ENCODE results near the gene FRMPD3. TPM values are rescaled to one million over a fixed set of nuclear protein-coding genes. Genes with fewer than 3 reads are reported as not detected.

FRMPD3 gene
- total RNA-seq, result 1 to 10 TPM in 1 of 2 donors, under 1 TPM in 1; 0.46 to 1.2 TPM

DNA sequence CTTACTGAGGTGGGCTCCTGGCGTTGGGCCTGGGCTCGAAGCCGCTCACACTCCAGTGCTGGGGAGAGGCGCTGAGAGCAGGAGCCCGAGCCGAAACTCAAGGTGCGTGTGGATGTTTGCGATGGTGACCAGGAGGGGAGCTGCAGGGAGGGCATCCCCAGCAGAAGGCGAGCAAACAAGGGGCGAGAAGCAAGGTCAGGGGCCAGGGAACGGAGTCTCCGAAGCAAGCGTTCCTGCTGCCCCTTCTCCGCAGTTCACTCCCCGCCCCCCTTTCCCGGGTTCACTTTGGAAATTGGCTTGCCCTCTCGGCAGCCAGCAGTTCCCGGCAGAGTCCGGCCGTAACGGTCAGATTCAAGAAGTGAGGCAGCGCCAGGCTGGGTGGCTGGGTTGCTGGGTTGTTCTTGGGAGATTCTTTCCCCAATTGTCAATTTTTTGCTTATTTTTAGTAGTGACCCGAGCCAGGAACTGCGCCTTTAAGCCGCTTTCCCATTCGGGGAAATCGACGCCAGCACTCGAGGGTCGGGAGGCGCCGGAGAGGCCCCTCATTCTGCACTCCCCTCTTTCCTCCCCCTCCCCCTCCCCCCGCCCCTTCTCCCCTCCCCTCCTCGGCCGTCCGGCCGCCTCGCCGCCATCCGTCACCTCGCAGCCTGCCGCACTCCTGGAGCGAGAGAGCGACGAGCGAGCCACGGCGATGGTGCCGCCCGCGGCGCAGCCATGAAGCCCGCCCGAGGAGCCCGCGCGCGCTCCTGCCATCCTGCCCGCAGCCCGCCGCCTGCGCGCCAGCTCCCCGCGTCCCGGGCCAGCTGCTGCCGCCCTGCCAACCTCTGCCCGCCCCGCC, at the start of gene FRMPD3:
Gene FRMPD3, plus strand, starts transcription at position 655 of the 838 bp plus-strand sequence. CDS start 76,937 bp downstream, outside the sequence.
- no peaks in the 10 kb centered on the region for H3K36me3 ChIP-seq
- WGBS, result under 1% methylated on average over 27 of the region's 69 CpGs
- H3K4me1 ChIP-seq (replicated peaks), result no peaks in the 10 kb centered on the region
- DNase-seq (ENCODE audit: low spot score), result no peak
- H3K27me3 ChIP-seq (replicated peaks; ENCODE audit: insufficient read depth), result no peaks in the 10 kb centered on the region
- H3K4me3 ChIP-seq, result peak within 1 kb of the TSS; percentile 23 to 35
- TF ChIP-seq CTCF (IDR thresholded peaks at IDR 0.05) (peak in 1 of 4 experiments; percentile 3), POLR2A (IDR thresholded peaks at IDR 0.05) (no peak)
- H3K27ac ChIP-seq, result no peak within 1 kb of the TSS
- intact Hi-C loops (cut with DNase I), result no loop called here
- H3K9me3 ChIP-seq, result no peaks in the 10 kb centered on the region

DNA sequence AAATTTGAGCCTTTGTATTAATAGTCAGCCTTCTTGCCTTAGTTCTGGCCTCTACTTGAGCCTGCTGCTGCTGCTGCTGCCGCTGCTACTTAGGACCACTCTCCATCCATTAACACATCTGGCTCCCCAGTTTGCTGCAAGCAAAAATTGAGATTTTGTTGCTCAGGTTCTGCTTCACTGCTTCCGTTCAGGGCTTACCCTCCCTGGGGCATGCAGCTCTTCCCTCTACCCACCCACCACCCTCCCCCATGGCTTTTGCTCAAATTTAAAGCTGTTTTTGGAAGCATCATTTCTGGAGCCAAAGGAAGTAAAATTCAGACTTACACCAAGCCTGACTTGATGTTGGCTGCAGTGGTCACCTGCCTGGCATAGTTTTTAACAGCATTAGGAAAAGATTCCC, 28.9 kb upstream of the FRMPD3 start:
- H3K27ac ChIP-seq, result no peak overlapping the region
- no peaks in the 10 kb centered on the region for H3K36me3 ChIP-seq
- no peaks in the 10 kb centered on the region for H3K9me3 ChIP-seq
- WGBS, result 78% methylated on average over 2 of the region's 2 CpGs
- TF ChIP-seq CTCF (IDR thresholded peaks at IDR 0.05) (no peak), POLR2AphosphoS5 (IDR thresholded peaks at IDR 0.05) (no peak), POLR2A (IDR thresholded peaks at IDR 0.05) (no peak)
- intact Hi-C loops (cut with DNase I), result no loop called here
- no peak overlapping the region for H3K4me3 ChIP-seq
- no peaks in the 10 kb centered on the region for H3K27me3 ChIP-seq (replicated peaks; ENCODE audit: insufficient read depth)
- no peak for DNase-seq (ENCODE audit: low spot score)
- H3K4me1 ChIP-seq (replicated peaks), result no peaks in the 10 kb centered on the region

- Histone ChIP-seq H3K27me3 (replicated peaks; ENCODE audit: insufficient read depth) (no peaks in the 10 kb centered on the region), H3K9me3 (no peaks in the 10 kb centered on the region), H3K4me3 (no peak overlapping the region), H3K36me3 (no peaks in the 10 kb centered on the region), H3K27ac (no peak overlapping the region), H3K4me1 (replicated peaks) (no peaks in the 10 kb centered on the region)
- DNase-seq (ENCODE audit: low spot score), result no peak
- TF ChIP-seq POLR2AphosphoS5 (IDR thresholded peaks at IDR 0.05) (no peak), POLR2A (IDR thresholded peaks at IDR 0.05) (no peak), CTCF (IDR thresholded peaks at IDR 0.05) (no peak)
- WGBS, result 72% methylated on average over 3 of the region's 3 CpGs
- intact Hi-C loops (cut with DNase I), result no loop called here
Measured at GRCh38 chrX:107421337-107421861, 28.1 kb upstream of the FRMPD3 start.

DNA sequence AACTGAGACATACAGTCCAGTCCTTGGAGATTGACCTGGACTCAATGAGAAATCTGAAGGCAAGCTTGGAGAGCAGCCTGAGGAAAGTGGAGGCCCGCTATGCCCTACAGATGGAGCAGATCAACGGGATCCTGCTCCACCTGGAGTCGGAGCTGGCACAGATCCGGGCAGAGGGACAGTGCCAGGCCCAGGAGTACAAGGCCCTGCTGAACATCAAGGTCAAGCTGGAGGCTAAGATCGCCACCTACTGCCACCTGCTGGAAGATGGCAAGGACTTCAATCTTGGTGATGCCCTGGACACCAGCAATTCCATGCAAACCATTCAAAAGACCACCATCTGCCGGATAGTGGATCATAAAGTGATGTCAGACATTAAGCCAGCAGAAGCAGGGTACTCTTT, 20.4 kb upstream of the FRMPD3 start:
- Histone ChIP-seq H3K27ac (no peak overlapping the region), H3K36me3 (no peaks in the 10 kb centered on the region), H3K4me3 (no peak overlapping the region), H3K4me1 (replicated peaks) (no peaks in the 10 kb centered on the region), H3K27me3 (replicated peaks; ENCODE audit: insufficient read depth) (no peaks in the 10 kb centered on the region), H3K9me3 (no peaks in the 10 kb centered on the region)
- TF ChIP-seq POLR2A (IDR thresholded peaks at IDR 0.05), result no peak
- peak in 1 of 4 experiments; percentile 12 for TF ChIP-seq CTCF (IDR thresholded peaks at IDR 0.05)
- DNase-seq (ENCODE audit: low spot score), result no peak
- WGBS, result 48% methylated on average over 6 of the region's 6 CpGs
- intact Hi-C loops (cut with DNase I), result no loop called here

- 55% methylated on average over 3 of the region's 3 CpGs for WGBS
- no peak for TF ChIP-seq POLR2AphosphoS5 (IDR thresholded peaks at IDR 0.05)
- no peak for TF ChIP-seq CTCF (IDR thresholded peaks at IDR 0.05)
- TF ChIP-seq POLR2A (IDR thresholded peaks at IDR 0.05), result no peak
- no peak for DNase-seq (ENCODE audit: low spot score)
- no peak overlapping the region for H3K27ac ChIP-seq
- no peaks in the 10 kb centered on the region for H3K27me3 ChIP-seq (replicated peaks; ENCODE audit: insufficient read depth)
- no peaks in the 10 kb centered on the region for H3K4me1 ChIP-seq (replicated peaks)
- no peaks in the 10 kb centered on the region for H3K36me3 ChIP-seq
- H3K4me3 ChIP-seq, result no peak overlapping the region
- no peaks in the 10 kb centered on the region for H3K9me3 ChIP-seq
- intact Hi-C loops (cut with DNase I), result no loop called here
Measured at GRCh38 chrX:107440187-107440586, 9.3 kb upstream of the FRMPD3 start.

Data from prostate gland (tissue), 2 donors.